HG02678 (cell line): Measurements from ENCODE around the gene KL.

Source experiments
- ATAC-seq: cut with Tn5 transposase; IDR thresholded peaks from one replicate; pipeline ENCODE4 v1.9.1; 2021; ENCODE audit warnings: mild to moderate bottlenecking, moderate library complexity; ENCODE audit not compliant: unreplicated experiment

The KL gene

GRCh38 chr13:33109271-33109697, 93.1 kb downstream of the KL start:
- ATAC-seq: no peak

GRCh38 chr13:33109801-33110200, 93.6 kb downstream of the KL start:
- no peak for ATAC-seq

DNA sequence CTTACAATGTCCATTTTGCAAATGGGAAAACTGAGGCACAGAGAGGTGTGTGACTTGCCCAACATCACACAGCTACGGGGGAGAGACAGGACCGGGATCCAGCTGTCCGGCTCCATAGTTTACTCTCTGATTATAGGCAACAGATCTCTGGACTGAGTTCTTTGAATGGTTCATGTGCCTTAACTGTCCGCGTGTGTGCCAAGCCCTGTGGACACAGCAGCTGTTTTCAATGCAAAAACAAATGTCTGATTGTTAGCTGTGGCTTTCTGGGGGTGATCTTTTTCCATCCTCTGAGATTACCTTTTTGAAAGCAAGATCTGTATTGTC, 94.1 kb downstream of the KL start:
- ATAC-seq: no peak

DNA sequence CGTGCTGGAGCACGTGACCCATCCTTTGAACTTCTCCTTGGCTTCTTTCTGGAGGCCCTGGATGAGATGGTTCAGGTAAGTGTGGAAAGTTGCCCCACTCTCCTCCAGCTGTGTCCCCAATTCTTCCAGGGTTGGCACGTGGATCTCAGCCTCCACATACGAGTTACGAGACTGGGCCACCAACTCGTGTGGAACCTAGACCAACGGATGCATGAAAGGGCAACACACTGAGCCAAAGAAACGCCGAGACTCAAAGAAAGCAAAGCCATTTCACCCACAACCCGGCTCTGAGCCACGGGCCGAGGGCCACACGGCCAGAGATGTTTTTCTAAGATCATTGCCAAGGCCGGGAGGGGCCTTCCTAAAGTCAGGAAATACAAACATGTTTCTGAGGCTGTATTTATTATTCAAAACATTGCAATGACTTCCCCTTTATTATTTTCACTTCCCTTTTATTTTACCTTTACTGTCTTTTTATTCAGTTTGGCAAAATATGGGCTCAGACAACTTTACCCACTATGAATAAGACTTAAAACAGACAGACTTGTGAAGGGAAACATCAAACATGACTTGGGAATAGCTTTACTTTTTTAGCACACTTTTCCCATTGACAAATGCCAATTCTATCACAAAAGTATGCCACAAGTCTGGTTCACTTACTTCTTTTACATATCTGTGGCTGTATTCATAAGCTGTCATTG, 94.6 kb downstream of the KL start:
- peak; percentile 42 for ATAC-seq

- ATAC-seq: peak; percentile 5
Observed at GRCh38 chr13:33111414-33112110, 95.3 kb downstream of the KL start.

- ATAC-seq: no peak
Observed at GRCh38 chr13:33112766-33113165, 96.5 kb downstream of the KL start.

GRCh38 chr13:33114146-33114545, 97.9 kb downstream of the KL start:
- ATAC-seq: no peak

- no peak for ATAC-seq
Observed at GRCh38 chr13:33115274-33115673, 99.1 kb downstream of the KL start.
